Measurements from ENCODE around the gene UPK3A.
"Not testable (repeated sequence)": the region's sequence is repeated elsewhere in the genome, so short reads cannot be mapped to it uniquely, and the experiment has no call there.

The UPK3A gene

GRCh38 chr22:45246060-45246985 is 38.4 kb upstream of the UPK3A start:
- no peak overlapping the region for H3K4me3 ChIP-seq (ENCODE audit: low read depth, low read length)
- no peak for DNase-seq (ENCODE audit: low read depth)
- TF ChIP-seq CTCF (IDR thresholded peaks at IDR 0.05; ENCODE audit: low read depth, low read length, missing control alignments) = no peak

- no peak for TF ChIP-seq CTCF (IDR thresholded peaks at IDR 0.05; ENCODE audit: low read depth, low read length, missing control alignments)
- H3K4me3 ChIP-seq (ENCODE audit: low read depth, low read length) = no peak overlapping the region
- peak; percentile 71 for DNase-seq (ENCODE audit: low read depth)
These were observed 35.8 kb upstream of the UPK3A start for GRCh38 chr22:45248832-45249561.

- TF ChIP-seq CTCF (IDR thresholded peaks at IDR 0.05; ENCODE audit: low read depth, low read length, missing control alignments) = no peak
- DNase-seq (ENCODE audit: low read depth) = no peak
- H3K4me3 ChIP-seq (ENCODE audit: low read depth, low read length) = no peak overlapping the region
These were observed 32.9 kb upstream of the UPK3A start for GRCh38 chr22:45251825-45252224.

- no peak for TF ChIP-seq CTCF (IDR thresholded peaks at IDR 0.05; ENCODE audit: low read depth, low read length, missing control alignments)
- DNase-seq (ENCODE audit: low read depth) = no peak
- H3K4me3 ChIP-seq (ENCODE audit: low read depth, low read length) = no peak overlapping the region
These were observed 31.6 kb upstream of the UPK3A start for GRCh38 chr22:45253039-45253641.

- no peak for DNase-seq (ENCODE audit: low read depth)
- TF ChIP-seq CTCF (IDR thresholded peaks at IDR 0.05; ENCODE audit: low read depth, low read length, missing control alignments) = no peak
- H3K4me3 ChIP-seq (ENCODE audit: low read depth, low read length) = no peak overlapping the region
These were observed 30.4 kb upstream of the UPK3A start for GRCh38 chr22:45254388-45254787.

- peak; percentile 56 for DNase-seq (ENCODE audit: low read depth)
- no peak for TF ChIP-seq CTCF (IDR thresholded peaks at IDR 0.05; ENCODE audit: low read depth, low read length, missing control alignments)
- no peak overlapping the region for H3K4me3 ChIP-seq (ENCODE audit: low read depth, low read length)
These were observed 29.9 kb upstream of the UPK3A start for GRCh38 chr22:45254789-45255278.

- not testable (repeated sequence) for H3K4me3 ChIP-seq (ENCODE audit: low read depth, low read length); DNase-seq (ENCODE audit: low read depth)
These were observed 26.8 kb upstream of the UPK3A start for GRCh38 chr22:45257941-45258340.

Measured in GM12864 (cell line).